AG08396 (cell line): ENCODE results near the gene MAML2.

Experiments used
- DNase-seq: peaks from one replicate; pipeline ENCODE4 v3.0.0; 2012; ENCODE audit warnings: low spot score, mixed read lengths

Gene MAML2

GRCh38 chr11:96207459-96208449, 135.2 kb downstream of the MAML2 start:
- no peak for DNase-seq

GRCh38 chr11:96206955-96207354, 136.0 kb downstream of the MAML2 start:
- DNase-seq, result no peak

GRCh38 chr11:96205460-96205809, 137.6 kb downstream of the MAML2 start:
- no peak for DNase-seq

- no peak for DNase-seq
Observed at GRCh38 chr11:96204721-96205459, 138.1 kb downstream of the MAML2 start.

GRCh38 chr11:96204366-96204659, 138.7 kb downstream of the MAML2 start:
- DNase-seq, result no peak

- no peak for DNase-seq
Observed at GRCh38 chr11:96203567-96204365, 139.2 kb downstream of the MAML2 start.

- peak; percentile 30 for DNase-seq
Observed at GRCh38 chr11:96200243-96200642, 142.8 kb downstream of the MAML2 start.

GRCh38 chr11:96199563-96200025, 143.4 kb downstream of the MAML2 start:
- no peak for DNase-seq

- no peak for DNase-seq
Observed at GRCh38 chr11:96197801-96198701, 144.9 kb downstream of the MAML2 start.

GRCh38 chr11:96197103-96197502, 145.9 kb downstream of the MAML2 start:
- DNase-seq, result no peak

- no peak for DNase-seq
Observed at GRCh38 chr11:96196181-96196662, 146.8 kb downstream of the MAML2 start.

GRCh38 chr11:96195671-96196070, 147.3 kb downstream of the MAML2 start:
- no peak for DNase-seq

- no peak for DNase-seq
Observed at GRCh38 chr11:96194581-96195374, 148.2 kb downstream of the MAML2 start.

- no peak for DNase-seq
Observed at GRCh38 chr11:96193745-96194443, 149.1 kb downstream of the MAML2 start.

GRCh38 chr11:96191752-96192151, 151.2 kb downstream of the MAML2 start:
- DNase-seq, result no peak

- DNase-seq, result no peak
Observed at GRCh38 chr11:96189351-96189750, 153.6 kb downstream of the MAML2 start.

GRCh38 chr11:96188243-96189006, 154.6 kb downstream of the MAML2 start:
- peak; percentile 17 for DNase-seq

GRCh38 chr11:96187822-96188221, 155.2 kb downstream of the MAML2 start:
- DNase-seq, result peak; percentile 41

- no peak for DNase-seq
Observed at GRCh38 chr11:96186806-96187205, 156.2 kb downstream of the MAML2 start.
